Psoas muscle (tissue), 8 donors: ENCODE measurements around the gene GPATCH4. TPM values are rescaled to one million over a fixed set of nuclear protein-coding genes. Genes with fewer than 3 reads are reported as not detected.

Experiments used
- ATAC-seq, 4 donors: fragments of 200-7000 bp; cut with Tn5 transposase; one replicate each; pipeline ENCODE4 v1.9.1; 2020; ENCODE audit warnings: moderate library complexity in 3 of 4, mild to moderate bottlenecking in 2 of 4
- DNase-seq, 2 donors: peaks; one replicate each; pipeline ENCODE4 v3.0.0-alpha.2; 2020
- H3K27ac ChIP-seq: fragments of 200-600 bp; one replicate; pipeline ENCODE4 v1.8.0; 2022
- H3K27me3 ChIP-seq, 3 donors: fragments of 200-600 bp in 1 of 3; one replicate each; pipeline versions ENCODE4 v1.6.1 to v1.8.0; 2013 to 2022; ENCODE audit warnings: low read length in 2 of 3, mild to moderate bottlenecking in 2 of 3, moderate library complexity in 1 of 3; ENCODE audit not compliant: insufficient read depth in 3 of 3
- H3K36me3 ChIP-seq, 2 donors: fragments of 200-600 bp in 1 of 2; one replicate each; pipeline versions ENCODE4 v1.6.1 to v1.8.0; 2013 to 2022; ENCODE audit warnings: low read depth in 1 of 2, mild to moderate bottlenecking in 1 of 2, moderate library complexity in 1 of 2; ENCODE audit not compliant: insufficient read depth in 1 of 2
- H3K4me1 ChIP-seq: fragments of 200-600 bp; one replicate; pipeline ENCODE4 v1.8.0; 2022
- H3K4me3 ChIP-seq: fragments of 200-600 bp; one replicate; pipeline ENCODE4 v1.8.0; 2022; ENCODE audit warnings: mild to moderate bottlenecking
- H3K9me3 ChIP-seq: fragments of 200-600 bp; one replicate; pipeline ENCODE4 v1.8.0; 2022
- CTCF ChIP-seq: fragments of 200-600 bp; IDR thresholded peaks from one replicate; pipeline ENCODE4 v1.8.0; 2022; ENCODE audit warnings: antibody characterized with exemption
- WGBS, 3 donors: extraction: QIAGEN DNeasy Blood & Tissue Kit; methylation state at CpG; one replicate each; pipeline versions ENCODE4 v1.1.6 to v1.1.7; 2013; 5-methylcytosine and 5-hydroxymethylcytosine counted together
- intact Hi-C, 2 donors: fragments of 100-400 bp; cut with DNase I; formaldehyde crosslinking; loops; one replicate each; pipeline versions ENCODE4 v1.11.0 to v1.14.2; 2022
- polyA plus RNA-seq, 3 donors: library from polyadenylated mRNA; stranded (reverse); fragments of 200-250 nt; gene quantifications; one replicate each; pipeline ENCODE4 v1.2.3, GENCODE V29; 2013
- total RNA-seq, 4 donors: library from RNA; stranded (reverse); fragmentation: NEBNext Ultra II Directional in 2 of 4; extraction: Animal tissue kit (Norgen Biotek cat#: 25700) in 2 of 4; gene quantifications; one replicate each; pipeline versions ENCODE4 v1.2.1 to v1.2.4, GENCODE V29; 2021 to 2023
- donor health status: healthy with polysubstance abuse.
- donor health status: DM: no; HTN: no; CAD: no; lungs with moderate emphysema.
- donor health status: Bipolar disorder and iron deficiency.
- donor health status: healthy.
- donor health status: DM: yes; HTN: yes; CAD: no.
- donor health status: DM: no; HTN: no; CAD: no.
- donor health status: DM: no; HTN: no; CAD: no.
- donor health status: DM: yes; HTN: yes; CAD: no.

The GPATCH4 gene
- total and polyA plus RNA-seq, 7 donors, result 30.6 to 110 (median 73.4) TPM

- 92 to 95% (median 92%) methylated on average over 6 of the region's 6 CpGs for WGBS, 3 donors
- Histone ChIP-seq H3K4me1 (peaks cover 10% of the 10 kb centered on the region), H3K4me3 (no peak overlapping the region), H3K36me3 (no peaks in the 10 kb centered on the region), H3K9me3 (no peaks in the 10 kb centered on the region), H3K27me3 (no peaks in the 10 kb centered on the region), H3K27ac (no peak overlapping the region)
- no peak for DNase-seq
- intact Hi-C loops, result no loop called here
- TF ChIP-seq CTCF, result no peak
- ATAC-seq, result no peak
Observed at GRCh38 chr1:156551869-156552268, 49.4 kb downstream of the GPATCH4 start.

- no peak overlapping the region for H3K4me3 ChIP-seq
- DNase-seq (no peak), ATAC-seq (no peak)
- H3K9me3 ChIP-seq, result no peaks in the 10 kb centered on the region
- H3K36me3 ChIP-seq, result no peaks in the 10 kb centered on the region
- no peak overlapping the region for H3K27ac ChIP-seq
- no peaks in the 10 kb centered on the region for H3K27me3 ChIP-seq
- no peak for TF ChIP-seq CTCF
- peaks cover 9% of the 10 kb centered on the region for H3K4me1 ChIP-seq
- 89 to 94% (median 89%) methylated on average over 3 of the region's 3 CpGs for WGBS, 3 donors
- intact Hi-C loops, result no loop called here
Observed at GRCh38 chr1:156551066-156551643, 50.1 kb downstream of the GPATCH4 start.

- H3K27ac ChIP-seq, result no peak overlapping the region
- no peak for TF ChIP-seq CTCF
- DNase-seq (no peak), ATAC-seq (peak in 3 of 4 donors; percentile 28 to 53 (median 35))
- WGBS, 3 donors, result 67 to 88% (median 70%) methylated on average over 5 of the region's 5 CpGs
- H3K36me3 ChIP-seq, result no peaks in the 10 kb centered on the region
- no peaks in the 10 kb centered on the region for H3K27me3 ChIP-seq
- intact Hi-C loops, result no loop called here
- no peak overlapping the region for H3K4me3 ChIP-seq
- no peaks in the 10 kb centered on the region for H3K9me3 ChIP-seq
- peaks cover 3% of the 10 kb centered on the region for H3K4me1 ChIP-seq
Observed at GRCh38 chr1:156550346-156550745, 50.9 kb downstream of the GPATCH4 start.

GRCh38 chr1:156549831-156550230 is 51.4 kb downstream of the GPATCH4 start:
- Histone ChIP-seq H3K9me3 (no peaks in the 10 kb centered on the region), H3K4me1 (peaks cover 3% of the 10 kb centered on the region), H3K27me3 (no peaks in the 10 kb centered on the region), H3K27ac (no peak overlapping the region), H3K4me3 (no peak overlapping the region), H3K36me3 (no peaks in the 10 kb centered on the region)
- intact Hi-C loops, result loop anchor here in 1 of 2 donors (10.0 kb wide), 1 partner anchor 185 kb away; the partner anchor contains the start of gene RHBG
- DNase-seq (no peak), ATAC-seq (no peak)
- WGBS, 3 donors, result 88 to 90% (median 88%) methylated on average over 1 of the region's 1 CpG
- TF ChIP-seq CTCF, result no peak

GRCh38 chr1:156549390-156549789 is 51.9 kb downstream of the GPATCH4 start:
- no peak overlapping the region for H3K4me3 ChIP-seq
- H3K27ac ChIP-seq, result no peak overlapping the region
- H3K27me3 ChIP-seq, result no peaks in the 10 kb centered on the region
- no peak for DNase-seq
- peaks cover 3% of the 10 kb centered on the region for H3K4me1 ChIP-seq
- TF ChIP-seq CTCF, result no peak
- H3K9me3 ChIP-seq, result no peaks in the 10 kb centered on the region
- intact Hi-C loops, result loop anchor here in 1 of 2 donors (10.0 kb wide), 1 partner anchor 185 kb away; the partner anchor contains the start of gene RHBG
- 72 to 82% (median 76%) methylated on average over 2 of the region's 2 CpGs for WGBS, 3 donors
- H3K36me3 ChIP-seq, result no peaks in the 10 kb centered on the region
- ATAC-seq, result peak in 2 of 4 donors; percentile 26 to 40
